NCI-H446 treated with DMSO at 0.1 percent for 48 hours (cell line): ENCODE data around the gene MCRS1.
"Not testable (repeated sequence)": the region's sequence is repeated elsewhere in the genome, so short reads cannot be mapped to it uniquely, and the experiment has no call there.

Experiments
- DNase-seq: peaks from one replicate; lab custom pipeline; 2025; lab: John Stamatoyannopoulos, UW

MCRS1 gene, protein sequence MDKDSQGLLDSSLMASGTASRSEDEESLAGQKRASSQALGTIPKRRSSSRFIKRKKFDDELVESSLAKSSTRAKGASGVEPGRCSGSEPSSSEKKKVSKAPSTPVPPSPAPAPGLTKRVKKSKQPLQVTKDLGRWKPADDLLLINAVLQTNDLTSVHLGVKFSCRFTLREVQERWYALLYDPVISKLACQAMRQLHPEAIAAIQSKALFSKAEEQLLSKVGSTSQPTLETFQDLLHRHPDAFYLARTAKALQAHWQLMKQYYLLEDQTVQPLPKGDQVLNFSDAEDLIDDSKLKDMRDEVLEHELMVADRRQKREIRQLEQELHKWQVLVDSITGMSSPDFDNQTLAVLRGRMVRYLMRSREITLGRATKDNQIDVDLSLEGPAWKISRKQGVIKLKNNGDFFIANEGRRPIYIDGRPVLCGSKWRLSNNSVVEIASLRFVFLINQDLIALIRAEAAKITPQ

DNA sequence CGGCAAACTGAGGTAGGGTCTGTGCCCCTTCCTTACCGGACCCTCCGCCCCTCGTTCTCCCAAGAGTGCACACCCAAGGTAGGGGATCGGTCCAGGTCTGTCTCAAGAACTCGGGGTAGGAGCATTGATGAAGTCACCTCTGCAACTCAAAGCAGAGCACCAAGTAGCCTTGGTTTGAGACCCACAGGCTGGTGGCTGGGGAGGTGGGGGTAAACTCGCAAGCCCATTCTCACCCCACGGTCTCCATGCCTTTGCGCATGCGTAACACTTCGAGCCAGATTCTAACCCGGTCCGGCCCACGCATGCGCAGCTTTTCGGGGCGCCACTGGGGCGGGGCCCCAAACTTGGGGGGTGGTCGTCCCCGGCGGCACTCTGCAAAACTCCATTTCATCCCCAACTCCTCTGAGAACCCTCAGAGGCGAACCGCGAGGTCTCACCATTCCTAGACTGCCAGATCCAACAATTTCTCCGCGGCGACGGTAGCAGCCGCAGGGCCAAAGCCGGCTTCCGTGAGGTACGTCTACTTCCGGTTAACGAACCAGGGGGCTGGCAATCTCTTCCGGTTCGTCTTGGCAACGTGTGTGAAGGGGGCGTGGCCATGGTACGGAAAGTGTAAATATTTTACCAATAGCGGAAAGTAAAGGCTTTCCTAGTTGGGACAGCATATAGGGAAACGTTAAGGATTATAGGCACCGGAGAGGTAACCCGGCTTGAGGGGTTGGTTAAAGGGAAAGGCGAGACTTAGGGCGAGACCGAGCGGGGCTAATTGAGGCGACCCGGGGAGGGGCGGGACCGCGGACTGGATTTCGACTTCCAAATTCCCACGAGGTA is at the start of gene MCRS1:
Gene MCRS1, minus strand, starts transcription at position 532 of the 831 bp plus-strand sequence. CDS start 1,411 bp downstream, outside the sequence.
- DNase-seq = peak; percentile 65

DNA sequence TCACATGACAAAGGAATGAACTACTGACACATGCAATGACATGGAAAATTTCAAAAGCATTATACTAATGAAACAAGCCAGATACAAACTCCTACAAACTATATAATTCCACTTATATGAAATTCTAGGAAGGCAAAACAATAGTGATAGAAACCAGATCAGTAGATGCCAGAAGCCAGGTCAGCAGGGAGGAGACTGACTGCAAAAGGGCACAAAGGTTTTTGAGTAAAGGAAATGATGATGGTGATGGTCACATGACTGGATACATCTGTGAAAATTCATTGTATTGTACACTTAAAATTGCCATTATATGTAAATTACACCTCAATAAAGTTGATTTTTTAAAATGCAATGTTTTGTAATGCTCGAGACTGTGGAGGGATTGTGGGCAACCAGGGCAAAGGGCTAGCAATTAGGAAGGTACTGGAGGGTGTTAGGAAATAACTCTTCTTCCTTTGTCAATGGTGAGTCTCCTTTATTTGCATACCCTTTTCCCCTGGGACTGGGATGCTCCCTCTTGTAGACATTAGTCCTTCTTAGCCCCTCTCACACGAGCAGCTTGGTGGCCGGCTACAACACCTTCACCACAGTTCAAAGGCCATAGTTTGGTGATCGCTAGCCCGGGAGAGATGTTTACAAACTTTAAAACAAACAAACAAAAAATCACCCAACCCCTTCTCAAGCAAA is 48.7 kb upstream of the MCRS1 start:
- no peak for DNase-seq

DNA sequence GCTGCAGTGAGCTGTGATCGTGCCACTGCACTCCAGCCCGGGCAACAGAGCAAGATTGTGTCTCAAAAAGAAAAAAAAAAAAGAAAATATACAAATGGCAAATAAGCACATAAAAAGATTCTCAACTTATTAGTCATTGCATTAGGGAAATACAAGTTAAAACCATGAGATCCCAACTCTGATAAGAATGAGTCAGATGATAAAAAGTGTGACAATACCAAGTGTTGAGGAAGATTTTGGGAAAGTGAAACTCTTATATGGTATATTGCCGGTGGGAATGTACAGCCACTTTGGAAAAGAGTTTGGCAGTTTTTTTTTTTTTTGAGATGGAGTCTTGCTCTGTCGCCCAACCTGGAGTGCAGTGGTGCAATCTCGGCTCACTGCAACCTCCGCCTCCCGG is 47.8 kb upstream of the MCRS1 start:
- DNase-seq = no peak

DNA sequence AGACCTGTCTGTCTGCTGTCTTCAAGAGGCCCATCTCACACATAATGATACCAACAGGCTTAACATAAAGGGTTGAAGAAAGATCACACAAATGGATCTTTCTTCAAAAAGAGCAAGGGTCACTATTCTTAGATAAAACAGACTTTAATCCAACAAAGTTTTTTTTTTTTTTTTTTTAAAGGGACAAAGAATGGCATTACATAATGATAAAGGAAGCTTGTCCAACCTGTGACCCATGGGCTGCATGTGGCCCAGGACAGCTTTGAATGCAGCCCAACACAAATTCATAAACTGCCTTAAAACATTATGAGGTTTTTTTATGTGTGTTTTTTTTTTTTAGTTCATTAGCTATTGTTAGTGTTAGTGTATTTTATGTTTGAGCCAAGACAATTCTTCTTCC is 44.3 kb upstream of the MCRS1 start:
- no peak for DNase-seq

DNA sequence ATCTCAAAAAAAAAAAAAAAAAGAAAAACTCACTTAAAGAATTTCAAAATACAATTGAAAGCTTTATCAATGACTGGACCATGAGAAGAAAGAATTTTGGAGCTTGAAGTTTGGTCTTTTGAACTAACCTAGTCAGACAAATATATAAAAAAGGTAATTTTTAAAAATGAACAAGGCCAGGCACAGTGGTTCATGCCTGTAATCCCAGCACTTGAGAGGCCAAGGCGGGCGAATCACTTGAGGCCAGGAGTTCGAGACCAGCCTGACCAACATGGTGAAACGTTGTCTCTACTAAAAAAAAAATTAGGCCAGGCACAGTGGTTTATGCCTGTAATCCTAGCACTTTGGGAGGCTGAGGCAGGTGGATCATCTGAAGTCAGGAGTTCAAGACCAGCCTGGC is 42.8 kb upstream of the MCRS1 start:
- DNase-seq = not testable (repeated sequence)

DNA sequence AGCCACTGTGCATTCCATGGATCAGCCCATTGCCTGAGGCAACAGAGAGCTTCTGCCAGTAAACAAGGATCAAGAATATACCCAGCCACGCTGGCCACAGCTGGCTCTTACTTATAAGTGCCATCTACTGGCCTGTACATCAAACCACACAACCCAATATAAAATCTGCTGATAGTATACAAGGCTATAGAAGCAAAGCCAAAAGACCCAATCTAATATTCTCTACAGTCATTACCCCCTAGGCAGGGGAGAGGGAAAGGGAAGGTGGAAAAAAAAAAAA is 41.9 kb upstream of the MCRS1 start:
- DNase-seq = no peak

DNA sequence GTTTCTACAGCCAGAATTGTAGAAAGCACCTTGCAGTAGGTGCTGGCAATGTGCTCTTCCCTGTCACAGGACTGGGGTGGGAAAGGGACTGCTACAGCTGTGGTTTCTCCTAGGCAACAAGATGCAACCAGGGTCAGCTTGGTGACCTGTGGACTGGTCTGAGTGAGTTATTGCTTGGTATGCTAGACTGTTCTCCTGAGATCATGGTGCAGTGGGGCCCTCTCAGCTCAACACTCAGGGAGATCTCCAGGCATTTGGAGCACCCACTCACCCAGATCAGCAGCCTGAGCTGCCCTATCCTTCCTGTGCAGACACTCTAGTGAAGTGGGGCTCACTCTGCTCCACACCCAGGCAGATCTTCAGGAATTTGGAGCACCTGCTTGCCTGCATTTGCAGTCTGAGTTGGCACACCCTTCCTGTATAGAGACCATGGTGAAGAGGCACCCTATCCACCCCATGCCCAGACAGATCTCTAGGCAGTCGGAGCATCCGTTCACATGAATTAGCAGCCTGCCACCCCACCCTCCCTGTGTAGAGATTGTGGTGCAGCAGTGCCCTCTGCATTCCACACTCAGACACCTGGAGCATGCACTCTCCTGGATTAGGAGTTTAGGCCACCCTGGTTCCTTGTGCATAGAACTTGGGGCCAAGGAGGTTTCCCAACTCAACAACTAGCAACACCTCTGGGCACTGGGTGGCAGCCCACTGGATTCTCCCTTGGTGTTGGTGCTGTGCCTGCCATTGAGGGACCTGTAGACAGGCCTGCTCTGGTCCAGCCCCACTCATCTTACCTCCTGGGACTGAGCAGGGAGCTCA is 41.3 kb upstream of the MCRS1 start:
- no peak for DNase-seq

DNA sequence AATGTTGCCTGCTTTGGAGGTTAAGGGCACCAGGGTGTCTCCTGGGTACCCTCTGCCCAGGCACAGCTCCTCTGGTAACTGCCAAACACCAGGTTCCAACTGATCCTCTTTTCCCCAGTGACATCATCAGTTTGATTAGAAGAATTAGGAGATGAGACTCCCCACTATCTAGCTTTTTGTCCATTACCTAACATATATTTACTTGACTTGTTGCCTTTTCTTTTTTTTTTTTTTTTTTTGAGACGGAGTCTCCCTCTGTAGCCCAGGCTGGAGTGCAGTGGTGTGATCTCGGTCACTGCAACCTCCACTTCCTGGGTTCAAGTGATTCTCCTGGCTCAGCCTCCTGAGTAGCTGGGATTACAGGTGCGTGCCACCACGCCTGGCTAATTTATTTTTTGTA is 37.6 kb upstream of the MCRS1 start, which contains the start of gene FAM186B:
Gene FAM186B, minus strand, starts transcription at position 101 of the 400 bp plus-strand sequence. CDS start 162 bp downstream, outside the sequence.
- DNase-seq = not testable (repeated sequence)

DNA sequence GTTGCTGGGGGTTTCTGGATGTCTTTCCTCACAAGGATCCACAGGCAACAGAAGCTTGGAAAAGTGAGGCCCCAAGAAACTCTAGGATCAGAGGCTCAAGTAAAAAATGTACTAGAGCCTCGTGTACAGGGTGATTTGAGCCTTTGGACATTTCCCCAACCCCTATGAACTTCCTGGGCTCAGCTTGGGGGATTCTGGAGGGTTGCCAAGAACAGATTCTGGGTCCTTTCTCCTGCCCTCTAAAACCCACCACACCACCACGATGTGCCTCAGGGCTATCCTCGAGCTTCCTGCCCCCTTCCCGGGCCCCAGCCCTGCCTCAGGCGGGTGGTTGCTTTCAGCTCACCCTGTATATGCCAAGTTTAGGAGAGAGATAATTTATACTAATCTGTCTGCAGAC is 36.9 kb upstream of the MCRS1 start:
- no peak for DNase-seq

DNA sequence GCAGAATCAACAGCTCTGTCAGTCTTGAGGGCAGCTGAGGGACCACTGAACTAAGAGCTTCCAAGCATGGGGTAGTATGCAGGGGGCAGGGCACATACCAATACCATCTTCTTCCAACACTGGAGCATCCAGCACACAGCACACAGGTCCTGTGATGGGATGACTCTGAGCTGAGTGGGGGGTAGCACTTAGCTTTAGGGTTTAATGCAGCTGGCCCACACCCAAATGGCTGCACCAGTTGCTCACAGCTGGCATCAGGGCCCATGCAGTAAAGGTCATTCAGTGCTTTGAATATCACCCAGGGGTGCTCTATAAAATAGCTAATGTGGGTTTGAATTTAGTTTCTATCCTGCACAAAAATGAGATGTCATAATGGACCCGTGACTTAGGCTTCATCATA is 35.8 kb upstream of the MCRS1 start:
- DNase-seq = no peak

DNA sequence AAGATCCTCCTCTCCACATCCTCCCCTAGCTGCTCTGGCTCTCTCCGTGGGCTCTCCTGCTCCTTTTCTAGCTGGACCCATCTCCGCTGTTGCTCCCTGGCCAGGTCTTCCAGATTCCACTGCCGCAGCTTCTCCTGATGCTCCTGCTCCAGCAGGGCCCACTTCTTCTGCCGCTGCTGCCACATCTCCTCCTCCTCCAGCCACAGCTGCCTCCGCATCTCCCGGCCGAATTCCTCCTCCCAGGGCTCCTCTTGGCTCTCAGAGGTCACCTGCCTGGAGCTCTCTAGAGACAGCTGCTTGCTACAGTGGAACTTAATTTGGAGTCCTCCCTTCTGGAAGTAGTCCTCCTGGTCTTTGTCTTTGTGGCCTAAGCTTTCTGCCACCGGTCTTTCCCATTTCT is 32.0 kb upstream of the MCRS1 start:
- no peak for DNase-seq

DNA sequence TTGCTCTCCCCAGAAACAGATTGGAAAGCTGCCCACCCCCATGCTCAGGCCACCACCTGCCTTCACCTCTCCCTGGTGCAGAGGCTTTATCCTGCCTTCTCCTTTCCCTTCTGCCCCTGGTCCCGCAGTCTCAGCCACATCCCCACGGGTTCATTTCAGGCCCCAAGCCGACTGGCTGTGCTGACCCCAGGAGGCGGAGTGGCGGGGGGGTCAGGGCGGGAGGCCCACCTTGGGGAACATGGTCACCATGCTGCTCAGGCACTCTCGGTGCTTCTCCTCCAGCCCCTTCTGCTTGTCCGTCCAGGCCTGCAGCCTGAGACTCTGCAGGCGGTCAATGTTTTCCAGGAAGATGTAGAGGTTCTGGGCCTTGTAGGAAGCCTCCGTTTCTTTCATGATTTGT is 30.6 kb upstream of the MCRS1 start:
- no peak for DNase-seq

DNA sequence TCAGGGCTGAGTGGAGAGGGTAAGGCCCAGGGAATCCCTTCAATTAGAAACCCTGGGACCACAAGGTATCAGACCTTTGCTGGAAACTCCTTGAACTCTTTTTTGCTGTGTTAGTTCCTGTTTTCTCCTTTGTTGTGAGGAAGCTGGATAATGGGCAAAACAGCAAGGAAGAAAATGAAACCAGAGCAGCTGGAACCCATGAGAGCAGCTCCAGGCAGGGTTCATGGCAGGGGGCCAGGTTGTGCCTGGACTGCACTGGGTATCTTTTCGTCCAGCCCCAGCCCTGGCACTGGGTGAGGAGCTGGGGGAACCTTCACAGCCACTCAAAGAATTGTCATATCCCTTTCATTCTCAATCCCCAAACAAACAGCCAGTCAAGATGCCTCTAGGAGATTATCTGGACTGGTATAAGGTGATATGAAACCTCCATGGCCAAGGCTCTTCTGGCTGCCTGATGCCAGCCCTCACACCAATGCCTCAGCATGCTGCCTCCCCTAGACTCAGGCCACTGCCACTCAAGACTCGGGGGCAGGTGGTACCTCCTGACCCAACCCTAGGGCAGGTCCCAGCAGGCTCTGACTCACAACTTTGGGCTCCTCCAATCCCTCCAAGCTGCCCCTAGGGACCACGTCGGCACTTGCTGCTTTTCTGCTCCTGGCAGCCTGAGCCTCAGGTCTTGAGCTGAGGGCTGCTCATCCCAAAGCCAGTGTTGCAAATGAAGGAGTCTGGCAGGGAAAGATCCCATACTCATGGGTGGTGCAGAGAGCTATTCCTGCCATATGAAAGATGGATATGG is 21.0 kb upstream of the MCRS1 start:
- no peak for DNase-seq

DNA sequence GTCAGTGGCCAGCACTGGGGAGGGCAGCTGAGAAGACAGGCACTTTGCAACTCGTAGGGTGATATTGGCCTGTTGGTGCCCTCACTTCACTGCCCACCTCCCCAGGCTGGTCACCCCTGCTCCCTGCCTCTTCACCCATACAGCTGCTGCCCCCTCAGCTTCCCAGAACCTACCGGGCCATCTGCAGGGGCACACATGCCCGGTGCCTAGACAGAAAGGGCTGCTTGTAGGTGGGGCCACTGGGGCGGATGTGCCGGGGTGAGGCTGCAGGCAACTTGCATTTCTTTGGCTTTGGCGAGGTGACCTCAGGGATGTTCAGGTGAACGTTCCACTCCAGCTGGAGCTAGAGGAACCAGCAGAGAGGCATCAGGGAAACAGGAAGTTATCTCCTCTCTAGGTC is 20.3 kb upstream of the MCRS1 start:
- DNase-seq = no peak

DNA sequence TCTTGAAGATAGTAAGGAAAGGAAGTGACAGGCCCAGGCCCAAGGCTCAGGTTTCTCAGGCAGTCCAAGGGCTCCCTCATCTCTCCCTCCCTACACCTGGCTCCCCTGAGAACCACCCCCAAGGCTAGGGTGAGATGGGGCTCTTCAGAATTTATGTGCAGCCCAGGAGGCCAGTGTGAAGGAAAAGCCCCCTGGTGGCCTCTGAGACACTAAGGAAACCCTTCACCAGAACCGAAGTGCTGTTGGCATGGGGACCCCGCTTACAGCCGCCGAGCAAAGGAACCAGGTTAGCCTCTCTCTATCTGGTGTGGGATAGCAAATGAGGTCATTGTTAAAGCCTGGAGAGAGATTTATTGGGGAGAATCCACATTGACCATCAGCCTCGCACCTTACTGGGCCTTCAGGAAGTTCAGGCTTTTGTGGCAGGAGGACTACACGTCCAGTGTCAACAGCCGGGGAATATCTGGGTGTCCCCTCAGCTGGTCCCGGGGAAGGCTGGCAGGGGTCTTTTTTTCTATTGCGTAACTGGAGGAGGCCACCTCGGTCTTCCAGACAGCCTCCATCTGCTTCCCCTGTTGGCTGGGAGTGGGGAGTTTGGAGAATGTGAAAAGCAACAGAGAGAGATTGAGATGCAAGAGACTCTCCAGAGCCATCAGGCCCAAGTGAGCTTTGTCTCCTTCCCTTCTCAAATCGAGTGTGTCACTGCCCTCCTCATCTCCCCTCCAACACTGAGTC is 19.4 kb upstream of the MCRS1 start:
- DNase-seq = no peak

DNA sequence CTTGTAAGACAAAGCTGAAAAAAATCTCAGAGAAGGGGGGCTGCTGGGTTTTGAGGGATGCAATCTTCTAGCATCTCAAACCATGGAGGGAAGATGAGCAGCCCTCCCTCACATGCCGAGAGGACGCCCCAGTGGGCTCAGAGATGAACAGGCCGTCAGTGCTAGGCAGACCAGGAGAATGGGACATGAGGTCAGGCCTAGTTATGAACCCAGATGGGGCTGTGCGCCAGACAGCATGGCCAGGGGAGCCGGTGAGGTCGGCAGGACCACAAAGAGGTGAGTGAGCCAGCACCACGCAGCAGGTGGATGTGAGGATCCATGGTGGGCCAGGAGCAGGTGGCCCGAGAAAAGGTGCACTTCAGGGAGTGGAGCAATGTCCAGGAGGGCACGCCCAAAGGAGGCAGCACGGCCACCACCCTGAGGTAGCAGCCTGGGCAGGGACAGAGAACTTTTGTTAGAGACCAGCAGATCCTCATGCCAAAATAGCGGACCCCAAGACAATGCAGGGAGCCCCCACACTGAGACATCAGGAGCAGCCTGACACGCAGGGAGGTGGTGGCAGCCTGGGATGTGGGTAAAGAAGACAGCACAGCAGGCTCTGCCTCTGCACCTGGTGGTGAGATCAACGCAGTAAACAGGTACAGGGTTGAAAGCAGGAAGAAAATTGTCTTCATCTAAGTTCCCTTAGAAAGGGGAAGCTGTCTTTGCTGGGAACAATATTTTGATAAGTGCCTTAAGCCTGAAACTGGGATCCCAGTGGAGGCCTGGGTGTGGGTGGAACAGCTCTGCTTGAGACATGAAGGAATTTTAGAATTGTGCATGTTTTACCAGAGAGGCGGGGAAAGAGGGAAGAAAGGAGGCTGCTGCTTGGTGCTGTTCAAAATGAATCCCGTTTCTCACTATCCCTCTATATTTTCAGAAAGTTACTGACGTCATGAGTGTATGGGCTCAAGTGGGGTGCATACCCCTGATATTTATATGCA is 17.8 kb upstream of the MCRS1 start:
- no peak for DNase-seq

DNA sequence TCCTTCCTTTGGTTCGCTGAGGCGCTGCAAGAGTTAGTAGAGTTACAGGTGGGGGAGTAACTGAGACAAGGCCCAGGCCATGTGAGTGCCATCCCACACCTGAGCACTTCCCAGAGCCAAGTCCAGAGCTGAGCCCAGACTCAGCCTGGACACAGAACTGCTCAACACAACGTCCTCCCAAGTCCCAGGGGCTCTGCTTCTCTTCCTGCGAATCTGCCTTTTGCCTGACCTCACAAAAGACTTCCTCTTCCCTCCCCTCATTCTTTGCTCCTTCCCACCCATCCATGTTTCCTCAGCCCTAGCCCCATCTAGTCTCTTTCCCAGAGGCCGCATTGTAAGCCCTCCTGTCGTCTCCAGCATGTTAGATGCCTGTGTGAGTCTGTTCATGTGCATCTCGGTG is 16.6 kb upstream of the MCRS1 start:
- no peak for DNase-seq

DNA sequence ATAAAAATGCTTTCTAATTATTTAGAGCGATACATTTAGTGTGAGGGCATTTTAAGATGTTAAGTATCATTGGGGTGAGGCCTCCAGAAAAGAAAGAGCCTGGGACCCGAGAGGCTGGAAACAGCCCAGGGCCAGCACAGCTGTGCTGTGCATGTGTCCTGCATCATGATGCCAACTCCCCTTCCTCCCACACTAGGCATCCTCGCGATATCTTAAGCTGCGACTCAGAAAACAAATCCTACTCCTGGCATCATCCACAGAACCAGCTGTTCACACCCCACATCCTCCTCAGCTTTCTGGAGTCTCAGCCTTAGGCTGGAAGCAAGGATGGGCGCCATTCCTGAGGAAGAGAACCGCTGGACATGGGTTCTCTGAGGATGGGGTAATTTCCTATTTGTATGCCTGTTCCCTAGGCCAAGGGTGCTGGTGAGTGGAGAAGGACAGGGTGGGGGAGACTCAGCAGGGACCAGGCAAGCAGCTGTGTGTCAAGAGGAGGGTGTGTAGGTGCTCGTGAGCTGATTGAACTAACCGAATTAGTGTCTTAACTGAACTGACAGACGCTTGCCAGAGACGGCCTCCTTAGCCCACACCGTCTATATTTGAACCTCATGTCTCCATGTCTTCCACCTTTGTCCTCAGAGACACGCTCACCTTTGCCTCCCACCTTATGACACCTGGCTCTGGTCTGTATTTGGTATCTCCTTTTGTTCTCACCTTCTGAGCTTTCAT is 15.6 kb upstream of the MCRS1 start:
- peak; percentile 43 for DNase-seq
